Endothelial cell of umbilical vein (primary cell): ENCODE data around the gene PBXIP1. TPM values are rescaled to one million over a fixed set of nuclear protein-coding genes. Genes with fewer than 3 reads are reported as not detected.

ENCODE experiments used
- BruUV-seq: library from RNA; stranded (reverse); fragments of 400-500 nt; replicated peaks from 2 replicates; lab custom pipeline; 2021; lab: Mats Ljungman, UMichigan
- CTCF ChIA-PET: fragments of 300-600, 350-600 bp; sonication (Branson Sonifier 250); formaldehyde crosslinking; loops from one replicate; lab custom pipeline; 2021; ENCODE audit warnings: antibody characterized with exemption, inconsistent platforms; lab: Charles Lee
- POLR2A ChIA-PET: fragments of 300-600, 350-600 bp; sonication (Branson Sonifier 250); formaldehyde crosslinking; loops from one replicate; lab custom pipeline; 2021; ENCODE audit warnings: antibody characterized with exemption, inconsistent platforms; lab: Charles Lee
- DNase-seq: peaks from one replicate; pipeline ENCODE4 v3.0.0-alpha.2; 2011; ENCODE audit warnings: low read depth, low spot score
- FAIRE-seq: peaks from 2 replicates; lab custom pipeline; 2011; peaks lifted over from hg19 to GRCh38; lab: Jason Lieb, UNC
- H2AFZ ChIP-seq: 2 replicates; pipeline ENCODE4 v1.6.0; 2012; ENCODE audit warnings: low read depth, low read length, control low read depth, inconsistent platforms
- H3K27ac ChIP-seq: 2 replicates; pipeline ENCODE4 v1.5.1; 2011; ENCODE audit warnings: low read depth, mild to moderate bottlenecking, control low read depth, low read length, moderate library complexity; ENCODE audit not compliant: insufficient read depth
- H3K27me3 ChIP-seq, 2 experiments: 2 replicates each; pipeline versions ENCODE4 v1.6.0 to v1.6.1; 2011; ENCODE audit warnings: low read length in 2 of 2, mixed read lengths in 1 of 2; ENCODE audit not compliant: control insufficient read depth in 2 of 2, insufficient read depth in 2 of 2
- H3K36me3 ChIP-seq, 2 experiments: 2 replicates in 1 of 2; 3 replicates in 1 of 2; pipeline ENCODE4 v1.5.1; 2011; ENCODE audit warnings: low read length in 2 of 2, mild to moderate bottlenecking in 1 of 2, moderate library complexity in 1 of 2; ENCODE audit not compliant: control insufficient read depth in 2 of 2, insufficient read depth in 2 of 2; ENCODE audit errors: extremely low read depth in 1 of 2
- H3K4me1 ChIP-seq: 3 replicates; pipeline ENCODE4 v1.5.1; 2011; ENCODE audit warnings: mild to moderate bottlenecking, low read length; ENCODE audit not compliant: control insufficient read depth, insufficient read depth; ENCODE audit errors: extremely low read depth
- H3K4me2 ChIP-seq: 2 replicates; pipeline ENCODE4 v1.6.1; 2011; ENCODE audit warnings: low read length, control low read depth, mixed read lengths; ENCODE audit not compliant: insufficient read depth
- H3K4me3 ChIP-seq, 3 experiments: fragments of 200-600 bp in 1 of 3; sonication (generic), shearing (Covaris generic) in 1 of 3; replicated peaks in 1 of 3; 2 replicates each; pipeline ENCODE4 v1.5.1; 2011 to 2016; ENCODE audit warnings: control low read depth in 3 of 3, low read length in 3 of 3, mild to moderate bottlenecking in 2 of 3, inconsistent platforms in 1 of 3, low read depth in 1 of 3, moderate library complexity in 1 of 3; ENCODE audit not compliant: insufficient read depth in 1 of 3
- H3K79me2 ChIP-seq: 2 replicates; pipeline ENCODE4 v1.6.0; 2012; ENCODE audit warnings: low read length, inconsistent platforms; ENCODE audit not compliant: control insufficient read depth, insufficient read depth
- H3K9ac ChIP-seq: replicated peaks from 2 replicates; pipeline ENCODE3; 2011; ENCODE audit warnings: low read length, control low read depth; ENCODE audit not compliant: insufficient read depth; ENCODE audit errors: extremely low read depth
- H3K9me1 ChIP-seq: replicated peaks from 3 replicates; pipeline ENCODE4 v1.6.0; 2011; ENCODE audit warnings: mild to moderate bottlenecking, low read length; ENCODE audit not compliant: control insufficient read depth, insufficient read depth; ENCODE audit errors: extremely low read depth
- H3K9me3 ChIP-seq: replicated peaks from 2 replicates; pipeline ENCODE4 v1.5.1; 2012; ENCODE audit warnings: low read length, inconsistent platforms; ENCODE audit not compliant: control insufficient read depth, insufficient read depth
- H4K20me1 ChIP-seq: replicated peaks from 2 replicates; pipeline ENCODE3; 2011; ENCODE audit warnings: mild to moderate bottlenecking, low read length; ENCODE audit not compliant: control insufficient read depth, insufficient read depth; ENCODE audit errors: extremely low read depth
- CTCF ChIP-seq, 2 donors: IDR thresholded peaks; 1 replicate in 1 of 2; 2 replicates in 1 of 2; pipeline ENCODE4 v1.5.1; 2011; ENCODE audit warnings: low read length in 2 of 2, mild to moderate bottlenecking in 2 of 2, moderate library complexity in 2 of 2, control low read depth in 1 of 2, inconsistent platforms in 1 of 2, low read depth in 1 of 2; ENCODE audit not compliant: insufficient read depth in 1 of 2; ENCODE audit errors: extremely low read depth in 1 of 2
- EZH2 ChIP-seq: IDR thresholded peaks from 2 replicates; pipeline ENCODE4 v1.6.1; 2012; ENCODE audit warnings: borderline replicate concordance, low read depth, mild to moderate bottlenecking, moderate library complexity, low read length, inconsistent platforms; ENCODE audit not compliant: severe bottlenecking
- FOS ChIP-seq: IDR thresholded peaks from 2 replicates; pipeline ENCODE4 v1.6.1; 2011; ENCODE audit warnings: mild to moderate bottlenecking, low read length, moderate library complexity, borderline replicate concordance; ENCODE audit not compliant: insufficient read depth
- GATA2 ChIP-seq: IDR thresholded peaks from 2 replicates; pipeline ENCODE4 v1.7.0; 2011; ENCODE audit warnings: low read depth, mild to moderate bottlenecking, moderate library complexity, mixed read lengths, low read length; ENCODE audit not compliant: insufficient read length, insufficient read depth
- JUN ChIP-seq: IDR thresholded peaks from 2 replicates; pipeline ENCODE4 v1.6.1; 2011; ENCODE audit warnings: borderline replicate concordance, low read depth; ENCODE audit not compliant: insufficient read length, insufficient read depth
- MAX ChIP-seq: IDR thresholded peaks from 2 replicates; pipeline ENCODE4 v1.6.1; 2011; ENCODE audit not compliant: insufficient read depth, insufficient read length
- MYC ChIP-seq: IDR thresholded peaks from one replicate; pipeline ENCODE4 v1.6.1; 2011; ENCODE audit warnings: mild to moderate bottlenecking, low read depth, low read length
- POLR2A ChIP-seq: IDR thresholded peaks from 2 replicates; pipeline ENCODE4 v1.6.1; 2012; ENCODE audit warnings: low read depth, mild to moderate bottlenecking, control low read depth, low read length
- POLR2AphosphoS5 ChIP-seq: IDR thresholded peaks from 2 replicates; pipeline ENCODE4 v1.6.1; 2012; ENCODE audit warnings: low read depth, mild to moderate bottlenecking, control low read depth, low read length, moderate library complexity; ENCODE audit not compliant: insufficient read depth
- dilution Hi-C: fragments of 300-500 bp; cut with MboI; formaldehyde crosslinking; loops from one replicate; pipeline ENCODE4 v1.15.0; 2019; ENCODE audit warnings: low sequenced_read_pairs; ENCODE audit not compliant: extremely low pct_ligation_motif_present
- intact Hi-C: fragments of 100-400 bp; cut with micrococcal nuclease; formaldehyde crosslinking; loops from one replicate; pipeline ENCODE4 v1.10.0; 2022
- polyA plus RNA-seq, 4 experiments: library from polyadenylated mRNA; depleted of rRNA in 3 of 4; stranded (reverse) in 3 of 4; unstranded in 1 of 4; fragments of >200 nt; gene quantifications; 2 replicates each; pipeline versions ENCODE4 v1.2.1 to v1.2.3, GENCODE V29; 2011 to 2012; ENCODE audit warnings: missing spikeins in 1 of 4
- total RNA-seq: library from RNA; stranded (reverse); gene quantifications from 2 replicates; pipeline ENCODE4 v1.2.3, GENCODE V29; 2021

Gene PBXIP1
- total and polyA plus RNA-seq, 2 donors (not counting 3 experiments of a cell fraction or from before 2014, with no cell fraction given): 49.4 to 54.7 TPM

GRCh38 chr1:154899041-154899440, 56.9 kb downstream of the PBXIP1 start:
- Histone ChIP-seq H3K4me2 (no peak overlapping the region), H3K79me2 (no peaks in the 10 kb centered on the region), H3K36me3 (no peaks in the 10 kb centered on the region), H3K9ac (no peak overlapping the region), H3K4me3 (no peak overlapping the region), H3K9me3 (no peaks in the 10 kb centered on the region), H3K27ac (no peak overlapping the region), H3K4me1 (no peaks in the 10 kb centered on the region), H4K20me1 (no peaks in the 10 kb centered on the region), H3K27me3 (peaks cover 7% of the 10 kb centered on the region in 2 experiments), H3K9me1 (no peaks in the 10 kb centered on the region), H2AFZ (no peak overlapping the region)
- intact Hi-C loops (no loop called here), dilution Hi-C loops (no loop called here)
- no peak for FAIRE-seq
- POLR2A ChIA-PET: no interaction called here
- TF ChIP-seq MAX (no peak), JUN (no peak), POLR2AphosphoS5 (no peak), FOS (no peak)
- no peak for DNase-seq
- no TSS peak for BruUV-seq
- CTCF ChIA-PET: no interaction called here

GRCh38 chr1:154896771-154897286, 59.1 kb downstream of the PBXIP1 start:
- no peak overlapping the region for H3K27ac ChIP-seq
- no peak for DNase-seq

More at GRCh38 chr1:154896771-154897286, 59.1 kb downstream of the PBXIP1 start:
- Histone ChIP-seq H3K9me3 (no peaks in the 10 kb centered on the region), H3K9me1 (no peaks in the 10 kb centered on the region), H3K4me2 (no peak overlapping the region), H4K20me1 (no peaks in the 10 kb centered on the region), H3K4me3 (no peak overlapping the region), H3K4me1 (no peaks in the 10 kb centered on the region), H2AFZ (no peak overlapping the region), H3K79me2 (no peaks in the 10 kb centered on the region), H3K36me3 (no peaks in the 10 kb centered on the region), H3K9ac (no peak overlapping the region), H3K27me3 (peaks cover 3 to 14% of the 10 kb centered on the region in 2 experiments)
- dilution Hi-C loops (no loop called here), intact Hi-C loops (no loop called here)
- TF ChIP-seq POLR2A (no peak), MAX (no peak), POLR2AphosphoS5 (no peak), MYC (no peak), EZH2 (no peak), GATA2 (no peak), CTCF (IDR thresholded peaks at IDR 0.05; ENCODE audit: extremely low read depth in 1 of 2, insufficient read depth in 1 of 2, low read depth in 1 of 2, low read length in 2 of 2) (no peak), JUN (no peak), FOS (no peak)
- POLR2A ChIA-PET: no interaction called here
- CTCF ChIA-PET: interaction anchor here (1.5 to 2.5 kb wide), 2 partner anchors 18 to 121 kb away, joined by 6 to 14 read pairs; no protein-coding TSS in a partner anchor
- no TSS peak for BruUV-seq
- no peak for FAIRE-seq
